MCF 10A (cell line): Measurements from ENCODE around the gene PATL2. TPM values are rescaled to one million over a fixed set of nuclear protein-coding genes. Genes with fewer than 3 reads are reported as not detected.
"Not testable (repeated sequence)": the region's sequence is repeated elsewhere in the genome, so short reads cannot be mapped to it uniquely, and the experiment has no call there.

ENCODE experiments used
- BruUV-seq: library from RNA; stranded (reverse); fragments of 400-500 nt; replicated peaks from 2 replicates; lab custom pipeline; 2021; lab: Mats Ljungman, UMichigan
- CTCF ChIA-PET: fragments of 300-600 bp; sonication (Branson Sonifier 250); formaldehyde crosslinking; extraction: SDS; loops from one replicate; lab custom pipeline; 2021; ENCODE audit warnings: antibody characterized with exemption, inconsistent platforms; lab: Yijun Ruan, JAX
- POLR2A ChIA-PET: fragments of 300-600, 350-650 bp; sonication (Branson Sonifier 250); formaldehyde crosslinking; extraction: SDS; loops from one replicate; lab custom pipeline; 2020; ENCODE audit warnings: antibody characterized with exemption, inconsistent platforms; lab: Yijun Ruan, JAX
- DNase-seq: peaks from one replicate; pipeline ENCODE4 v3.0.0-alpha.2; 2018; ENCODE audit not compliant: unreplicated experiment
- H3K27ac Mint-ChIP-seq: one replicate; pipeline ENCODE4 v1.8.0; 2022; ENCODE audit warnings: mild to moderate bottlenecking, low read depth, mixed read lengths; ENCODE audit not compliant: unreplicated experiment
- H3K27me3 Mint-ChIP-seq: one replicate; pipeline ENCODE4 v1.8.0; 2022; ENCODE audit warnings: mixed read lengths; ENCODE audit not compliant: insufficient read depth, unreplicated experiment
- H3K36me3 Mint-ChIP-seq: one replicate; pipeline ENCODE4 v1.8.0; 2022; ENCODE audit warnings: mild to moderate bottlenecking, moderate library complexity, mixed read lengths; ENCODE audit not compliant: insufficient read depth, unreplicated experiment
- H3K4me1 Mint-ChIP-seq: one replicate; pipeline ENCODE4 v1.8.0; 2022; ENCODE audit warnings: mixed read lengths; ENCODE audit not compliant: insufficient read depth, unreplicated experiment
- H3K4me3 Mint-ChIP-seq: one replicate; pipeline ENCODE4 v1.8.0; 2022; ENCODE audit warnings: mild to moderate bottlenecking, moderate library complexity, mixed read lengths; ENCODE audit not compliant: unreplicated experiment
- H3K9me3 Mint-ChIP-seq: one replicate; pipeline ENCODE4 v1.8.0; 2022; ENCODE audit warnings: mixed read lengths; ENCODE audit not compliant: unreplicated experiment
- CTCF ChIP-seq: fragments of 200-600 bp; IDR thresholded peaks from one replicate; pipeline ENCODE4 v1.8.0; 2022; ENCODE audit warnings: antibody characterized with exemption, mild to moderate bottlenecking; ENCODE audit not compliant: unreplicated experiment
- intact Hi-C: fragments of 100-400 bp; cut with micrococcal nuclease; formaldehyde crosslinking; loops from 2 replicates; pipeline ENCODE4 v1.14.1; 2022
- total RNA-seq: library from RNA; stranded (reverse); gene quantifications from 2 replicates; pipeline ENCODE4 v1.2.3, GENCODE V29; 2022

Gene PATL2
- total RNA-seq, 1 experiment from 2014 or later: 0.16 TPM

- intact Hi-C loops, H3K27ac Mint-ChIP-seq, H3K4me1 Mint-ChIP-seq, H3K36me3 Mint-ChIP-seq, BruUV-seq, H3K4me3 Mint-ChIP-seq, H3K9me3 Mint-ChIP-seq: not testable (repeated sequence)
- CTCF ChIA-PET: interaction anchor here (0.8 to 1.8 kb wide), 2 partner anchors 10 to 55 kb away, joined by 3 to 10 read pairs; no protein-coding TSS in a partner anchor
- DNase-seq: peak; percentile 49
- POLR2A ChIA-PET: interaction anchor here (0.6 to 3.6 kb wide), 5 partner anchors 20 to 256 kb away, joined by 3 to 21 read pairs (median 4); partner anchors contain the start of genes B2M, PATL2 and SPG11
- peaks cover 26% of the 10 kb centered on the region for H3K27me3 Mint-ChIP-seq
These were observed 28.1 kb downstream of the PATL2 start for GRCh38 chr15:44682809-44683682.

- Mint-ChIP-seq H3K27me3 (peaks cover 26% of the 10 kb centered on the region), H3K36me3 (no peaks in the 10 kb centered on the region), H3K9me3 (no peaks in the 10 kb centered on the region), H3K27ac (no peak overlapping the region), H3K4me1 (no peaks in the 10 kb centered on the region), H3K4me3 (no peak overlapping the region)
- no TSS peak for BruUV-seq
- CTCF ChIA-PET: interaction anchor here (0.8 kb wide), 1 partner anchor 10 kb away, joined by 3 read pairs; no protein-coding TSS in a partner anchor
- TF ChIP-seq CTCF: no peak
- intact Hi-C loops: no loop called here
- POLR2A ChIA-PET: interaction anchor here (0.6 to 3.6 kb wide), 4 partner anchors 13 to 47 kb away, joined by 3 to 21 read pairs (median 4); partner anchors contain the start of genes B2M, PATL2 and SPG11
- no peak for DNase-seq
These were observed 28.9 kb downstream of the PATL2 start for GRCh38 chr15:44682211-44682610.

- Mint-ChIP-seq H3K36me3 (no peaks in the 10 kb centered on the region), H3K9me3 (no peaks in the 10 kb centered on the region), H3K4me1 (no peaks in the 10 kb centered on the region), H3K27me3 (peaks cover 10% of the 10 kb centered on the region), H3K27ac (no peak overlapping the region), H3K4me3 (no peak overlapping the region)
- BruUV-seq: no TSS peak
- POLR2A ChIA-PET: interaction anchor here (0.6 to 1.0 kb wide), 3 partner anchors 13 to 52 kb away, joined by 3 to 4 read pairs (median 3); no protein-coding TSS in a partner anchor
- no peak for DNase-seq
- CTCF ChIA-PET: interaction anchor here (0.6 to 1.1 kb wide), 3 partner anchors 12 to 459 kb away, joined by 3 to 4 read pairs (median 3); partner anchors contain the start of gene SPG11
- no peak for TF ChIP-seq CTCF
- intact Hi-C loops: no loop called here
These were observed 34.4 kb downstream of the PATL2 start for GRCh38 chr15:44676676-44677075.

GRCh38 chr15:44675911-44676310 is 35.2 kb downstream of the PATL2 start:
- H3K4me3 Mint-ChIP-seq: no peak overlapping the region
- POLR2A ChIA-PET: interaction anchor here (1.0 kb wide), 1 partner anchor 53 kb away, joined by 4 read pairs; no protein-coding TSS in a partner anchor
- DNase-seq: no peak
- no peaks in the 10 kb centered on the region for H3K36me3 Mint-ChIP-seq
- TF ChIP-seq CTCF: no peak
- CTCF ChIA-PET: no interaction called here
- H3K27ac Mint-ChIP-seq: no peak overlapping the region
- BruUV-seq: no TSS peak
- H3K4me1 Mint-ChIP-seq: no peaks in the 10 kb centered on the region
- intact Hi-C loops: no loop called here
- peaks cover 10% of the 10 kb centered on the region for H3K27me3 Mint-ChIP-seq
- H3K9me3 Mint-ChIP-seq: no peaks in the 10 kb centered on the region
